PC-9 (cell line): Measurements from ENCODE around the gene LRP1B. TPM values are rescaled to one million over a fixed set of nuclear protein-coding genes. Genes with fewer than 3 reads are reported as not detected.

Experiments used
- BruUV-seq: library from RNA; stranded (reverse); fragments of 400-500 nt; replicated peaks from 2 replicates; lab custom pipeline; 2021; lab: Mats Ljungman, UMichigan
- CTCF ChIA-PET: fragments of 300-600 bp; sonication (Branson Sonifier 250); formaldehyde crosslinking; loops from one replicate; lab custom pipeline; 2022; ENCODE audit warnings: antibody characterized with exemption; lab: Charles Lee
- POLR2A ChIA-PET: fragments of 300-600 bp; sonication (Branson Sonifier 250); formaldehyde crosslinking; loops from one replicate; lab custom pipeline; 2022; ENCODE audit warnings: antibody characterized with exemption; ENCODE audit not compliant: unreplicated experiment; lab: Charles Lee
- DNase-seq, 2 experiments: peaks; one replicate each; pipeline versions ENCODE4 v3.0.0 to v3.0.0-alpha.2; 2015 to 2022; ENCODE audit warnings: mixed read lengths in 1 of 2
- H2AFZ ChIP-seq: fragments of 200-600 bp; sonication (generic); 2 replicates; pipeline ENCODE4 v1.8.1; 2017; ENCODE audit warnings: antibody characterized with exemption
- H3F3A ChIP-seq: fragments of 200-600 bp; sonication (generic); 2 replicates; pipeline ENCODE4 v1.8.1; 2017; ENCODE audit warnings: antibody characterized with exemption, mild to moderate bottlenecking, low read depth; ENCODE audit not compliant: insufficient read depth
- H3K27ac ChIP-seq: fragments of 200-600 bp; sonication (generic); 2 replicates; pipeline ENCODE4 v1.6.1; 2016; ENCODE audit warnings: mixed run types
- H3K27me3 ChIP-seq: fragments of 200-600 bp; sonication (generic); 2 replicates; pipeline ENCODE4 v1.6.1; 2016; ENCODE audit warnings: low read depth, mixed run types; ENCODE audit not compliant: insufficient read depth
- H3K36me3 ChIP-seq: fragments of 200-600 bp; sonication (generic); 2 replicates; pipeline ENCODE4 v1.6.1; 2016; ENCODE audit warnings: low read depth, mixed run types
- H3K4me1 ChIP-seq: fragments of 200-600 bp; sonication (generic); replicated peaks from 2 replicates; pipeline ENCODE4 v1.6.1; 2016; ENCODE audit warnings: mixed run types; ENCODE audit not compliant: insufficient read depth
- H3K4me2 ChIP-seq: fragments of 200-600 bp; sonication (generic); 2 replicates; pipeline ENCODE4 v1.6.1; 2017; ENCODE audit warnings: mixed run types
- H3K4me3 ChIP-seq: fragments of 200-600 bp; sonication (generic); 2 replicates; pipeline ENCODE4 v1.6.1; 2016; ENCODE audit warnings: mixed run types
- H3K79me2 ChIP-seq: fragments of 200-600 bp; sonication (generic); 2 replicates; pipeline ENCODE4 v1.6.1; 2017; ENCODE audit warnings: low read depth, mixed run types
- H3K9me2 ChIP-seq: fragments of 200-600 bp; sonication (generic); 2 replicates; pipeline ENCODE4 v1.8.1; 2017; ENCODE audit warnings: mild to moderate bottlenecking; ENCODE audit not compliant: insufficient read depth
- H3K9me3 ChIP-seq: fragments of 200-600 bp; sonication (generic); 2 replicates; pipeline ENCODE4 v1.8.1; 2016; ENCODE audit warnings: low read depth; ENCODE audit not compliant: insufficient read depth
- H4K20me1 ChIP-seq: fragments of 200-600 bp; sonication (generic); 2 replicates; pipeline ENCODE4 v1.8.1; 2017; ENCODE audit not compliant: insufficient read depth
- CTCF ChIP-seq: fragments of 200-600 bp; sonication (generic); conservative IDR thresholded peaks from 2 replicates; pipeline ENCODE4 v1.6.1; 2017; ENCODE audit warnings: mixed run types, antibody characterized with exemption, mild to moderate bottlenecking, moderate library complexity
- EZH2 ChIP-seq: fragments of 200-600 bp; sonication (generic); IDR thresholded peaks from 2 replicates; pipeline ENCODE4 v1.8.0; 2017; ENCODE audit warnings: antibody characterized with exemption, low read depth
- intact Hi-C: fragments of 100-400 bp; cut with micrococcal nuclease; formaldehyde crosslinking; loops from one replicate; pipeline ENCODE4 v1.10.0; 2022; ENCODE audit not compliant: unreplicated experiment
- total RNA-seq: library from RNA; stranded (reverse); gene quantifications from 2 replicates; pipeline ENCODE4 v1.2.3, GENCODE V29; 2021

Gene LRP1B
- total RNA-seq, 1 experiment from 2014 or later = 1.7 TPM

GRCh38 chr2:142065700-142066099, 65.1 kb downstream of the LRP1B start:
- TF ChIP-seq EZH2 (no peak), CTCF (no peak)
- ChIA-PET POLR2A (no interaction called here), CTCF (no interaction called here)
- no peak overlapping the region for H3K27ac ChIP-seq
- H2AFZ ChIP-seq = no peak overlapping the region
- intact Hi-C loops = no loop called here
- H3K4me1 ChIP-seq = no peaks in the 10 kb centered on the region
- no peaks in the 10 kb centered on the region for H3K36me3 ChIP-seq
- H3F3A ChIP-seq = no peaks in the 10 kb centered on the region
- DNase-seq = no peak
- no peak overlapping the region for H3K4me2 ChIP-seq
- H3K9me2 ChIP-seq = no peaks in the 10 kb centered on the region
- no peaks in the 10 kb centered on the region for H3K9me3 ChIP-seq
- no TSS peak for BruUV-seq
- H3K79me2 ChIP-seq = no peaks in the 10 kb centered on the region
- no peak overlapping the region for H3K4me3 ChIP-seq
- H4K20me1 ChIP-seq = no peaks in the 10 kb centered on the region; the same call in 1 of the 2 replicates
- H3K27me3 ChIP-seq = no peaks in the 10 kb centered on the region

GRCh38 chr2:142065156-142065555, 65.7 kb downstream of the LRP1B start:
- Histone ChIP-seq H3K4me2 (no peak overlapping the region), H3K4me1 (no peaks in the 10 kb centered on the region), H3K9me3 (no peaks in the 10 kb centered on the region), H3K27me3 (no peaks in the 10 kb centered on the region), H3K4me3 (no peak overlapping the region), H3K79me2 (no peaks in the 10 kb centered on the region), H3K27ac (no peak overlapping the region), H3F3A (no peaks in the 10 kb centered on the region), H4K20me1 (no peaks in the 10 kb centered on the region; the same call in 1 of the 2 replicates), H3K9me2 (no peaks in the 10 kb centered on the region), H2AFZ (no peak overlapping the region), H3K36me3 (no peaks in the 10 kb centered on the region)
- ChIA-PET CTCF (no interaction called here), POLR2A (no interaction called here)
- intact Hi-C loops = no loop called here
- DNase-seq = no peak
- TF ChIP-seq CTCF = no peak
- no peak for TF ChIP-seq EZH2
- BruUV-seq = no TSS peak

- no peaks in the 10 kb centered on the region for H3K9me3 ChIP-seq
- H3K4me2 ChIP-seq = no peak overlapping the region
- DNase-seq = no peak
- CTCF ChIA-PET = no interaction called here
- no peaks in the 10 kb centered on the region for H4K20me1 ChIP-seq
- H2AFZ ChIP-seq = no peak overlapping the region
- H3K27ac ChIP-seq = no peak overlapping the region
- BruUV-seq = no TSS peak
- intact Hi-C loops = no loop called here
- no peaks in the 10 kb centered on the region for H3K27me3 ChIP-seq
- H3K36me3 ChIP-seq = no peaks in the 10 kb centered on the region
- no peaks in the 10 kb centered on the region for H3K79me2 ChIP-seq
- POLR2A ChIA-PET = no interaction called here
- no peaks in the 10 kb centered on the region for H3F3A ChIP-seq
- H3K9me2 ChIP-seq = no peaks in the 10 kb centered on the region
- TF ChIP-seq EZH2 (no peak), CTCF (no peak)
- no peaks in the 10 kb centered on the region for H3K4me1 ChIP-seq
- no peak overlapping the region for H3K4me3 ChIP-seq
These were observed 69.1 kb downstream of the LRP1B start for GRCh38 chr2:142061733-142062132.
